DMS153 (cell line): ENCODE measurements around the gene CD180.
"Not testable (repeated sequence)": the region's sequence is repeated elsewhere in the genome, so short reads cannot be mapped to it uniquely, and the experiment has no call there.

Source experiments
- DNase-seq: peaks from one replicate; lab custom pipeline; 2025; lab: John Stamatoyannopoulos, UW

The CD180 gene

GRCh38 chr5:67188274-67189078 lies 8.1 kb downstream of the CD180 start:
- no peak for DNase-seq

- DNase-seq = no peak
Observed at GRCh38 chr5:67187006-67187715, 9.4 kb downstream of the CD180 start.

GRCh38 chr5:67183859-67184258 lies 12.7 kb downstream of the CD180 start:
- DNase-seq = no peak

- no peak for DNase-seq
Observed at GRCh38 chr5:67182301-67182790, 14.3 kb downstream of the CD180 start.

GRCh38 chr5:67181648-67182221 lies 14.9 kb downstream of the CD180 start:
- DNase-seq = no peak

- no peak for DNase-seq
Observed at GRCh38 chr5:67179697-67180361, 16.8 kb downstream of the CD180 start.

GRCh38 chr5:67178966-67179365 lies 17.6 kb downstream of the CD180 start:
- DNase-seq = no peak

GRCh38 chr5:67178085-67178484 lies 18.5 kb downstream of the CD180 start:
- no peak for DNase-seq

- no peak for DNase-seq
Observed at GRCh38 chr5:67176936-67177335, 19.7 kb downstream of the CD180 start.

- no peak for DNase-seq
Observed at GRCh38 chr5:67173959-67174358, 22.6 kb downstream of the CD180 start.

- DNase-seq = not testable (repeated sequence)
Observed at GRCh38 chr5:67173351-67173750, 23.2 kb downstream of the CD180 start.

- no peak for DNase-seq
Observed at GRCh38 chr5:67170767-67171166, 25.8 kb downstream of the CD180 start.

GRCh38 chr5:67168069-67168468 lies 28.5 kb downstream of the CD180 start:
- no peak for DNase-seq

GRCh38 chr5:67166460-67167285 lies 29.9 kb downstream of the CD180 start:
- DNase-seq = no peak

GRCh38 chr5:67165526-67166459 lies 30.8 kb downstream of the CD180 start:
- DNase-seq = no peak

GRCh38 chr5:67164856-67165525 lies 31.6 kb downstream of the CD180 start:
- no peak for DNase-seq

GRCh38 chr5:67163863-67164595 lies 32.6 kb downstream of the CD180 start:
- DNase-seq = no peak

GRCh38 chr5:67163231-67163756 lies 33.3 kb downstream of the CD180 start:
- DNase-seq = no peak

- no peak for DNase-seq
Observed at GRCh38 chr5:67161767-67162166, 34.8 kb downstream of the CD180 start.
